Measurements from ENCODE around the gene SEMA5A.

Gene SEMA5A

GRCh38 chr5:9009931-9010651, 535.8 kb downstream of the SEMA5A start:
- H3K4me3 ChIP-seq (ENCODE audit: low read depth, low read length): no peak overlapping the region
- TF ChIP-seq CTCF (IDR thresholded peaks at IDR 0.05; ENCODE audit: control insufficient read depth, extremely low read depth, insufficient read depth): no peak
- DNase-seq (ENCODE audit: low read depth): no peak

GRCh38 chr5:8997542-8998070, 548.3 kb downstream of the SEMA5A start:
- no peak for DNase-seq (ENCODE audit: low read depth)
- no peak overlapping the region for H3K4me3 ChIP-seq (ENCODE audit: low read depth, low read length)
- TF ChIP-seq CTCF (IDR thresholded peaks at IDR 0.05; ENCODE audit: control insufficient read depth, extremely low read depth, insufficient read depth): no peak

- TF ChIP-seq CTCF (IDR thresholded peaks at IDR 0.05; ENCODE audit: control insufficient read depth, extremely low read depth, insufficient read depth): peak; percentile 43
- H3K4me3 ChIP-seq (ENCODE audit: low read depth, low read length): no peak overlapping the region
- peak; percentile 6 for DNase-seq (ENCODE audit: low read depth)
Measured at GRCh38 chr5:8993031-8993430, 552.8 kb downstream of the SEMA5A start.

Data from LNCaP clone FGC (cell line).